ENCODE measurements around the gene ANKRD18B.
"Not testable (repeated sequence)": the region's sequence is repeated elsewhere in the genome, so short reads cannot be mapped to it uniquely, and the experiment has no call there.

ANKRD18B gene

DNA sequence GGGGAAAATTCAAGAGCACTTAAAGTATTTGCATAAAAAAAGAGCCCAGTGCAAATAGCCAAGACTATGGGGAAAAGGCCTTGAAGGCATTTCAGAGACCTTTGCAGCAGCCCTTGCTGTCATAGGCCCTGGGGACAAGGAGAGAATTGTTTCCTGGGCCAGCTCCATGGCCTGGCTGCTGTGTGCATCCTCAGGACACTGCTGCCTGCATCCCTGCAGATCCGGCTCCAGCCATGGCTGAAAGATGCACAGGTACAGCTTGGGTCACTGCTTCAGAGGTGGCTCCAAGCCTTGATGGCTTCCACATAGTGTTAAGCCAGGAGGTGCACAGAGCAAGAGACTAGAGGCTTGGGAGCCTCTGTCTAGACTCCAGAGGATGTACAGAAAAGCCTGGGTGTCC lies 55.9 kb downstream of the ANKRD18B start:
- H3K79me1 ChIP-seq (replicated peaks; ENCODE audit: low read length, poor library complexity, severe bottlenecking); H2BK120ac ChIP-seq (ENCODE audit: low read depth, low read length); H3K4me2 ChIP-seq (ENCODE audit: low read length, poor library complexity, severe bottlenecking); H3K4me3 ChIP-seq (ENCODE audit: insufficient read depth in 1 of 2, low read depth in 1 of 2, low read length in 2 of 2); H3K9ac ChIP-seq (ENCODE audit: low read length); H2BK12ac ChIP-seq (ENCODE audit: low read length in 2 of 2); H3K27me3 ChIP-seq (ENCODE audit: control insufficient read depth in 1 of 2, insufficient read depth in 1 of 2, low read length in 2 of 2); H3K27ac ChIP-seq (ENCODE audit: low read length, poor library complexity, severe bottlenecking); H4K91ac ChIP-seq (ENCODE audit: low read length); H3K4ac ChIP-seq (ENCODE audit: low read depth in 1 of 2, low read length in 2 of 2); H3K4me1 ChIP-seq (ENCODE audit: control insufficient read depth, insufficient read depth, low read depth, low read length); H2AFZ ChIP-seq (ENCODE audit: low read depth, low read length); H2AK5ac ChIP-seq (ENCODE audit: low read length, severe bottlenecking); H3K18ac ChIP-seq (ENCODE audit: low read depth in 1 of 2, low read length in 2 of 2); H3K9me3 ChIP-seq (ENCODE audit: control insufficient read depth, low read length); H2BK15ac ChIP-seq (ENCODE audit: low read depth, poor library complexity, severe bottlenecking); H3K36me3 ChIP-seq (ENCODE audit: control insufficient read depth in 1 of 2, insufficient read depth in 2 of 2, low read depth in 1 of 2, low read length in 2 of 2); H3K14ac ChIP-seq (ENCODE audit: low read length in 2 of 2); H4K8ac ChIP-seq (ENCODE audit: low read length); H2BK5ac ChIP-seq (ENCODE audit: low read depth, low read length, poor library complexity, severe bottlenecking); H3K23ac ChIP-seq (ENCODE audit: low read length in 2 of 2); DNase-seq: not testable (repeated sequence)
- WGBS = no CpG with 5 or more reads among the region's 1 CpG

DNA sequence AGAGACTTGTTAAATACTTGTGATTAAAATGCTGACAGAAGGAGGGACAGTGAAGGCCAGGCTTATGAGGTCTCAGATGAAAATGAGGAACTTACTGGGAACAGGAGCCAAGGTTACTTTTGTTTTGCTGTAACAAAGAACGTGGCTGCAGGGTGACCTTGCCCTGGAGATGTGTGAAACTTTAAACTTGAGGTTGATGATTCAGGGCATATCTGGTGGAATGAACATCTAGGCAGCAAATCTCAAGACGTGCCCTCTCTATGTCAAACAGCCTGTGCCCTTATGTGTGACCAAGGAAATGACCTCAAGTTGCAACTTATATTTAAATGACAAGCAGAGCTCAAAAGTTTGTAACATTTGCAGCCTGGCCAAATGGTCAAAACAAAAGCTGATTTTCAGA lies 58.6 kb downstream of the ANKRD18B start:
- H2BK5ac ChIP-seq (ENCODE audit: low read depth, low read length, poor library complexity, severe bottlenecking); H3K23ac ChIP-seq (ENCODE audit: low read length in 2 of 2): not testable (repeated sequence)
- WGBS = 50% methylated on average over 2 of the region's 2 CpGs

DNA sequence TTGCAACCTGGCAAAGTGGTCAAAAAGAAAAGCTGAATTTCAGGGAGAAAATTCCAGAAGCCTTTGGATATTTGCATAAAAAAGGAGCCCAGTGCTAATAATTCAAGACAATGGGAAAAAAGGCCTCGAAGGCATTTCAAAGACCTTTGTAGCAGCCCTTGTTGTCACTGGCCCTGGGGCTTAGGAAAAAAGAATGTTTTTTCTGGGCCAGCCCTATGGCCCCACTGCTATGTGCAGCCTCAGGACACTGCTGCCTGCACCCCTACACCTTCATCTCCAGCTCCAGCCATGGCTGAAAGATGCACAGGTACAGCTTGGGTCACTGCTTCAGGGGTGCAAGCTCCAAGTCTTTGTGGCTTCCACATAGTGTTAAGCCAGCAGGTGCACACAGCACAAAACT lies 62.1 kb downstream of the ANKRD18B start:
- not testable (repeated sequence) for H3K14ac ChIP-seq (ENCODE audit: low read length in 2 of 2); H2AFZ ChIP-seq (ENCODE audit: low read depth, low read length); H3K9me3 ChIP-seq (ENCODE audit: control insufficient read depth, low read length); H3K4me1 ChIP-seq (ENCODE audit: control insufficient read depth, insufficient read depth, low read depth, low read length); H2BK15ac ChIP-seq (ENCODE audit: low read depth, poor library complexity, severe bottlenecking); H2AK5ac ChIP-seq (ENCODE audit: low read length, severe bottlenecking); H2BK12ac ChIP-seq (ENCODE audit: low read length in 2 of 2); H2BK120ac ChIP-seq (ENCODE audit: low read depth, low read length); DNase-seq; H3K79me1 ChIP-seq (replicated peaks; ENCODE audit: low read length, poor library complexity, severe bottlenecking); H4K91ac ChIP-seq (ENCODE audit: low read length); H3K18ac ChIP-seq (ENCODE audit: low read depth in 1 of 2, low read length in 2 of 2); H3K36me3 ChIP-seq (ENCODE audit: control insufficient read depth in 1 of 2, insufficient read depth in 2 of 2, low read depth in 1 of 2, low read length in 2 of 2); H3K27me3 ChIP-seq (ENCODE audit: control insufficient read depth in 1 of 2, insufficient read depth in 1 of 2, low read length in 2 of 2); H3K9ac ChIP-seq (ENCODE audit: low read length); H3K4ac ChIP-seq (ENCODE audit: low read depth in 1 of 2, low read length in 2 of 2); H3K27ac ChIP-seq (ENCODE audit: low read length, poor library complexity, severe bottlenecking); H3K4me2 ChIP-seq (ENCODE audit: low read length, poor library complexity, severe bottlenecking); H2BK5ac ChIP-seq (ENCODE audit: low read depth, low read length, poor library complexity, severe bottlenecking); H3K23ac ChIP-seq (ENCODE audit: low read length in 2 of 2); H3K4me3 ChIP-seq (ENCODE audit: insufficient read depth in 1 of 2, low read depth in 1 of 2, low read length in 2 of 2); H4K8ac ChIP-seq (ENCODE audit: low read length)
- 89% methylated on average over 1 of the region's 1 CpG for WGBS

More for the DNA sequence above, 58.6 kb downstream of the ANKRD18B start:
- H2BK15ac ChIP-seq (ENCODE audit: low read depth, poor library complexity, severe bottlenecking); H2BK120ac ChIP-seq (ENCODE audit: low read depth, low read length); H3K27me3 ChIP-seq (ENCODE audit: control insufficient read depth in 1 of 2, insufficient read depth in 1 of 2, low read length in 2 of 2); H2AFZ ChIP-seq (ENCODE audit: low read depth, low read length); H3K9ac ChIP-seq (ENCODE audit: low read length); H2AK5ac ChIP-seq (ENCODE audit: low read length, severe bottlenecking); H3K36me3 ChIP-seq (ENCODE audit: control insufficient read depth in 1 of 2, insufficient read depth in 2 of 2, low read depth in 1 of 2, low read length in 2 of 2); H3K9me3 ChIP-seq (ENCODE audit: control insufficient read depth, low read length); H3K4me3 ChIP-seq (ENCODE audit: insufficient read depth in 1 of 2, low read depth in 1 of 2, low read length in 2 of 2); H3K27ac ChIP-seq (ENCODE audit: low read length, poor library complexity, severe bottlenecking); H3K4ac ChIP-seq (ENCODE audit: low read depth in 1 of 2, low read length in 2 of 2); H4K91ac ChIP-seq (ENCODE audit: low read length); H3K79me1 ChIP-seq (replicated peaks; ENCODE audit: low read length, poor library complexity, severe bottlenecking); DNase-seq; H3K4me2 ChIP-seq (ENCODE audit: low read length, poor library complexity, severe bottlenecking); H3K18ac ChIP-seq (ENCODE audit: low read depth in 1 of 2, low read length in 2 of 2); H3K4me1 ChIP-seq (ENCODE audit: control insufficient read depth, insufficient read depth, low read depth, low read length); H2BK12ac ChIP-seq (ENCODE audit: low read length in 2 of 2); H4K8ac ChIP-seq (ENCODE audit: low read length); H3K14ac ChIP-seq (ENCODE audit: low read length in 2 of 2): not testable (repeated sequence)

DNA sequence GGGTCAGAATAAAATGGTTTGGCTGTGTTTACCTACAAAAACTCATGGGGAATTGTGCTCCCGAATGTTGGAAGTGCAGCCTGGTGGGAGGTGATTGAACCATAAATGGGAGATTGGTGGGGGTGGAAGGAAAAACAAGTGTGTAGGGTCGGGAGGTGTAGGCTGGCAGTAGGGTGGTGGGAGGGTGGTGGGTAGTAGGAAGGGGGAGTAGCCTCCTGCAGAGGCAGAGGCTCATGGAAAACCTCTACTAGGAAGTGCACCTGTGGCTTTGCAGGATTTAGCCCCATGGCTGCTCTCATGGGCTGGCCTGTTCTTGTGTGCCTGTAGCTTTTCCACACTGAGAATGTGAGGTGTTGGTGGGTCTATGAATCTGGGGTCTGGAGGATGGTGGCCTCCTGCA lies 63.7 kb downstream of the ANKRD18B start:
- H4K8ac ChIP-seq (ENCODE audit: low read length); H3K4ac ChIP-seq (ENCODE audit: low read depth in 1 of 2, low read length in 2 of 2); H3K18ac ChIP-seq (ENCODE audit: low read depth in 1 of 2, low read length in 2 of 2); H3K23ac ChIP-seq (ENCODE audit: low read length in 2 of 2); H3K9me3 ChIP-seq (ENCODE audit: control insufficient read depth, low read length); H3K14ac ChIP-seq (ENCODE audit: low read length in 2 of 2); H3K36me3 ChIP-seq (ENCODE audit: control insufficient read depth in 1 of 2, insufficient read depth in 2 of 2, low read depth in 1 of 2, low read length in 2 of 2); H3K27ac ChIP-seq (ENCODE audit: low read length, poor library complexity, severe bottlenecking); H2BK15ac ChIP-seq (ENCODE audit: low read depth, poor library complexity, severe bottlenecking); H2AK5ac ChIP-seq (ENCODE audit: low read length, severe bottlenecking); H2BK12ac ChIP-seq (ENCODE audit: low read length in 2 of 2); H3K4me2 ChIP-seq (ENCODE audit: low read length, poor library complexity, severe bottlenecking); H3K4me3 ChIP-seq (ENCODE audit: insufficient read depth in 1 of 2, low read depth in 1 of 2, low read length in 2 of 2); H2BK5ac ChIP-seq (ENCODE audit: low read depth, low read length, poor library complexity, severe bottlenecking); H3K9ac ChIP-seq (ENCODE audit: low read length); H2BK120ac ChIP-seq (ENCODE audit: low read depth, low read length); H3K79me1 ChIP-seq (replicated peaks; ENCODE audit: low read length, poor library complexity, severe bottlenecking); DNase-seq; H3K4me1 ChIP-seq (ENCODE audit: control insufficient read depth, insufficient read depth, low read depth, low read length); H3K27me3 ChIP-seq (ENCODE audit: control insufficient read depth in 1 of 2, insufficient read depth in 1 of 2, low read length in 2 of 2); H2AFZ ChIP-seq (ENCODE audit: low read depth, low read length); H4K91ac ChIP-seq (ENCODE audit: low read length): not testable (repeated sequence)
- WGBS = no CpG with 5 or more reads among the region's 2 CpGs

Data from mesenchymal stem cell (in vitro differentiated cells and primary cell).